Stimulated activated CD8-positive, alpha-beta memory T cell treated with anti-CD3 and anti-CD28 coated beads, Interleukin-4, amount 100 ng/mL, for 4 hours (primary cell): ENCODE measurements around the gene NBAS.
A peak's percentile ranks its signal among the peaks of the same experiment; 100 is the strongest.
"Not testable (repeated sequence)": the region's sequence is repeated elsewhere in the genome, so short reads cannot be mapped to it uniquely, and the experiment has no call there.

Experiments used
- DNase-seq, 2 donors: peaks; one replicate each; pipeline ENCODE4 v3.0.0-alpha.2; 2020; ENCODE audit warnings: low read depth in 2 of 2, low spot score in 1 of 2

The NBAS gene

DNA sequence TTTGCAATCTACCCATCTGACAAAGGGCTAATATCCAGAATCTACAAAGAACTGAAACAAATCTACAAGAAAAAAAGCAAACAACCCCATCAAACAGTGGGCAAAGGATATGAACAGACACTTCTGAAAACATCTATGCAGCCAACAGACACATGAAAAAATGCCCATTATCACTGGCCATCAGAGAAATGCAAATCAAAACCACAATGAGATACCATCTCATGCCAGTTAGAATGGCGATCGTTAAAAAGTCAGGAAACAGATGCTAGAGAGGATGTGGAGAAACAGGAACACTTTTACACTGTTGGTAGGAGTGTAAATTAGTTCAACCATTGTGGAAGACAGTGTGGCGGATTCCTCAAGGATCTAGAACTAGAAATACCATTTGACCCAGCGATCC is 239.7 kb downstream of the NBAS start:
- not testable (repeated sequence) for DNase-seq

DNA sequence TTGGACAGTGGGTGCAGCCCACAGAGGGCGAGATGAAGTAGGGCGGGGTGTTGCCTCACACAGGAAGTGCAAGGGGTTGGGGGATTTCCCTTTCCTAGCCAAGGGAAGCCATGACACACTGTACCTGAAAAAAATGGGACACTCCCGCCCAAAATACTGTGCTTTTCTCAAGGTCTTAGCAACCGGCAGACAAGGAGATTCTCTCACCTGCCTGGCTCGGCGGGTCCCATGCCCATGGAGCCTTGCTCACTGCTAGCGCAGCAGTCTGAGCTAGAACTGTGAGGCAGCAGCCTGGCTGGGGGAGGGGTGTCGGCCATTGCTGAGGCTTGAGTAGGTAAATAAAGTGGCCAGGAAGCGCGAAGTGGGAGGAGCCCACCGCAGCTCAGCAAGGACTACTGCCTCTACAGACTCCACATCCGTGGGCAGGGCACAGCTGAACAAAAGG is 244.7 kb downstream of the NBAS start:
- DNase-seq: peak; percentile 3 to 13

DNA sequence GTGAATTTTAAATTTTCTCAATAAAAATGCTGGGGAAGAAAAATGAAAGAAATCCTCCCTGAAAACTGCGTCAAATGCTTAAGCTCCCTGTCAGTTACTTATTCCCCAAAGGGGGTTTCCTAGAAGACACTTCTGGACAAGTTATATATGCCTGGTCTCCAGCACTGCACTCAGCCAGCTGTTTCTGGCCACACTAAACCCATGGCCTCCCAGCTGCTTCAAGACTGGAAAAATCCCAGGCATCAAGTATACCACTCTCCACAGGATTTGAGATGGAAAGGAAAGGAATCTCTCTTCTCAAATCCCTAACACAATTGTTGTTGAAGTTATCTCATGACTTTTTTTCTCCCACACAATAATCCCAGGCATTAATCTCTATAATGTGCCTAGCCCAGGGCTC is 245.7 kb downstream of the NBAS start:
- DNase-seq: no peak

DNA sequence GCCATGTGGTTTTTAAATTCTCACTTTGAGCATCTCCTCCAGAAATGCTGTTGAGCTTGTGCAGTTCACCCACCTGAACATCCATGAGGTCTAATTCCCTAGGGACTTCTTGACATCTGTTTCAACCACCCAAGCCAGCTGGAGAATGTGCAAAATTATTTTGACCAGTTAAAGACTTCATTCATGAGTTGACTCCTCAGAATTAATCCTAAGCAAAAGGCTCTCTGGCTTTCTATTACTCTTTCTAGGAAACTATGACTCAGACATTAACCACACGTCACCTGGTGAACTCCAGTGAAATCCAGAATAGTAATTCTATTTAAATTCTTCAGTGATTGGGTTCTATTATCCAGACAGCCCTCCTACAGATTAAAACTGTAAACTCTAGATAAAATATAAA is 247.5 kb downstream of the NBAS start:
- no peak for DNase-seq

DNA sequence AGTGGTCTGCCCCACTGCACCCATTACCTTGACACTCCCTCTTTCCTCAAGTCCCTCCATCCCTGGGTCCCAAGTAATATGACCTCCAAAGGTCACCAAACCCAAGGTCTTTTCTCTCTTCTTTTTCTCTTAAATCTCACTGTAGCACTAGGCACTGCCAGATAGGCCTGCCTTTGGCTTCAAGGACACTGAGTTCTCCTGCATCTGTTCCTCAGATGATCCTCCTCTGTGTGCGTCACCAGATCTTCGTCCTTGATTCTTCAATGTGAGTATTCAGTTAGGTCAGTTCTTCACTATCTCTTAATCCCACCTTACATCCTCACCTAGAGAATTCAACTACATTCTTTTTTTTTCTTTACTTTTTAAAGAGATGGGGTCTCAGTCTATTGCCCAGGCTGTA is 249.2 kb downstream of the NBAS start:
- no peak for DNase-seq

DNA sequence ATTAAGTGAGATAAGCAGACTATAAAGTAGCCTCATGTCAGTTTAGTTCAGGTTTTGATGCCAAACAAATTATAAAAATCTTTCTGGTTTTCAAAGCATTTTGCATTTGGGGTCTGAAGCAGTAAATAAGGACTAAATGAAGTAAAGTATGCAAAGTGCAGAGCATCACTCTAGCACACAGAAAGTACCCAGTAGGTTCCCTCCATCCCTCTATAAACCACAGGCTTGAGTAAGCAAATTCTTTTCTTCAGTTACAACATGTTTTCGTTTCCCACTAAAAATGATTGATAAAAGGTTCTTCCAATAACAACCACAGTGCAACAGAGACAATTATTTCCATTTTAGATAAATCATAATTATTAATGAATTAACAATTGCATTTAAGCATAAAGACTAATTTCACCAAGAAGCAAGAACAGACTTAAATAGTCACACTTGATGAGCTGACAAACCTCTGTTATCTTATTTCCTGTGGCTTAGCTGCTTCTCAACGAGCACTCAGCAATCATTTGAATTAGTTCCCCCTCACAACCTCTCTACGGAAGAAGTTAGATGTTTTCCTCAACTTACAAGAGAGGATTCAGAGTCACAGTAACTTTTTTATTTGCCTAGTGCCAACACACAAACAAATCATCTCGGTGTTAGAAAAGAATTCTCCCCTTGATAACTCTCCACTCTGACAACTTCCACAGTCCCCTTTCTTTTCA is 249.8 kb downstream of the NBAS start:
- DNase-seq: no peak

DNA sequence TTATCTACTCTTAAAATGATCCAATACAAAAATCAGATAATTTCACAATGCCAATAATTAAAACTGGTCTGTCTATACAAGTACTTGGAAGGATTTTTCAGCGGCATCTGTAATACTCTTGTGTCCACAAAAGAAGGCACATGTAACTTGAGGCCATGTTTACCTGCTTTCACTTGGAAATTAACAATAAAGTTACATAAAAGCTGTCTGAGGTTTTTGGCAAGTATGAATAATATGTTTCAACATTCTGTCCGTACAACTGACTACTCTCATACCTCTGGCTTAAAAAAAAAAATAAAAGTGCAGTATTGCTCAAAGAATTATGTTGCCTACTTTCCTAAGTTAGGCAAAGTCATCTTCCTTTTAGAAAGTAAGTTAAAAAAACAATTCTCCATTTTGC is 253.6 kb downstream of the NBAS start:
- no peak for DNase-seq

DNA sequence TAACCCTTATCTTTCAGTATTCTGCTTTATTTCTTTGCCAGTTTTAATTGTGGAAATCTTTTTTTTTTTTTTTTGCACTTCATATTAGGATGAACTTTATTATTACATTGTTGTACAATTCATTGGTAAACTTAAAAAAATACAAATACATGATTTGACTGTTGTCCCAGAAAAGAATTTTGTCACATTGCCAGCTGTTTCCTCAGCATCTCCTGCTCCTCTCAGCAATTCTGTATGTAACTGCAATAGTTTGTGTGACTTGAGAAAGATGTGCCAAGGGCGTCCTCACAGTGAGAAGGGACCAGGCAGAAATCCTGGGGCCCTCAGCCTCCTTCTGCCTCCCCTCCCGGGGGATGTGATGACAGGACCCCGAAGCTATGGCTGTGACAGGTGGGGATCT is 254.4 kb downstream of the NBAS start:
- DNase-seq: no peak

DNA sequence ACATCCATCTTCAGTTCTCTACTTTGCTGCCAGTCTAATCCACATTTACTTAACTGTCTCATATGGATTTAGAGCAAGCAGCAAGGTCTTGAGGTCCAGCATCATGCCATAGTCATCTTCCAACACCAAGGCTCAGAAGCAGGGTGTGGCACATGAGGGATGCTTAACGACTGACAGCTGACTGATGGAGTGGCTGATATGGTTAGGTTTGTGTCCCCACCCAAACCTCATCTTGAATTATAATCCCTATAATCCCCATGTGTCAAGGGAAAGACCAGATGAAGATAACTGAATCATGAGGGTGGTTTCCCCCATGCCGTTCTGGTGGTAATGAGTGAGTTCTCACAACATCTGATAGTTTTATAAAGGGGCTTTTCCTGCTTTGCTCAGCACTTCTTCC is 257.3 kb downstream of the NBAS start:
- no peak for DNase-seq

DNA sequence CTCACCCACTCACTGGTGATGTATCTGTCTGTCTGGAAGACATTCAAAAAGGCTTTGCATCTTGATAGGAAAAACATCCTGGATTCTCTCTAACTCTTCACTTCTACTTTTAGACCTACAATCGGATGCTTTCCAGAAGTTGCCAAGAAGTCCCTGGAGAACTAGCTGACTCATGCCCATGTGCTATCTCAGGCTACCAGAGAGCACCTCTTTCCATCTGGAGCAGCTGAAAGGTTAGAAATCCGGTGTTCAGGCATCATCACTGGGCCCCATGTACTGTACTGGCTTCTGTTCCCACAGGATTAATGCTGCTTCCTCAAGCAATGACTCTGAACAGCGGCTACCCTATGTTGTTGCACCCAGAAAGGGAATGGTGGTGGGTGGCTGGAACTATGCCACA is 259.0 kb downstream of the NBAS start:
- DNase-seq: no peak

DNA sequence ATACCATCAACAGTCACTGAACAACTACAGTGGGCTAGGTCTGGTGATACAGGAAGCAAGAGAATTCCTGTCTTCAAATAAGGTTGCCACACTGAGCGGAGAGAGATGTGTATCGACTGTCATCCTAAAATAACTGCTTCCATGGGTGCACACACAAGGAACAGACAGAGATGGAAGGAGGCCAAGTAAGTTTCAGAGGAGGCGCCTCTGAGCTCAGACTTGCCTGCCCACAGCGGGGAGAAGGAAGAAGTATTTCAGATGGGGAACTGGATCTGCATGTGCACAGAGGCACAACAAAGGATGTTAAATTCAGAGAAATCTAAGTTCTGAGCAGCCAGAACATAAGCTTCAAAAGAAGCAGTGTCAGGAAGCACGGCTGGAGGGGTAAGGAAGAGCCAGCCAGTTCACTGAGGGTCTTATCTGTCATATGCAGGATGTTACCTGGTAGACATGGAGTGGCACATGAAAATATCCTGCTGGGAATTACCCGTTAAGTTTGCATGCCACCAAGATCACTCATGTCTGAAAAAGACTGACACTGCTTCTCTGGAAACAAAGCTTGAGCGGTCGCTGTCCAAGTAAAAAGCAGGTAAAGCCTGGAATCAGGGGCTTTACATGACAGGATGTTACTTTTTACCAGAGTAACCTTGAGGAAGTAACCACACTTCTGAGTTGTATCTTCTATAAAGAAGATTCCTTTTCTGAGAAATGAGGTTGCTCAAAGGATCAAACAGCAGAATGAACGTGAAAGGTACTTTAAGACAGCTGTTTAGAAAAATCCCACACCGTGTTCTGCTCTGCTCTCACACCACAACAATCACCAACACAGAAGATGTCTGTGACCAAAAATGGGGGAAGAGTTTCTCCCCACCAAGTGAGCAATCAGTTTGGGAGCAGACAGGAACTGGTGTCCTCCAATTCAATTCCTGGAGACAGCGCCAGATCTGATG is 260.2 kb downstream of the NBAS start:
- no peak for DNase-seq

DNA sequence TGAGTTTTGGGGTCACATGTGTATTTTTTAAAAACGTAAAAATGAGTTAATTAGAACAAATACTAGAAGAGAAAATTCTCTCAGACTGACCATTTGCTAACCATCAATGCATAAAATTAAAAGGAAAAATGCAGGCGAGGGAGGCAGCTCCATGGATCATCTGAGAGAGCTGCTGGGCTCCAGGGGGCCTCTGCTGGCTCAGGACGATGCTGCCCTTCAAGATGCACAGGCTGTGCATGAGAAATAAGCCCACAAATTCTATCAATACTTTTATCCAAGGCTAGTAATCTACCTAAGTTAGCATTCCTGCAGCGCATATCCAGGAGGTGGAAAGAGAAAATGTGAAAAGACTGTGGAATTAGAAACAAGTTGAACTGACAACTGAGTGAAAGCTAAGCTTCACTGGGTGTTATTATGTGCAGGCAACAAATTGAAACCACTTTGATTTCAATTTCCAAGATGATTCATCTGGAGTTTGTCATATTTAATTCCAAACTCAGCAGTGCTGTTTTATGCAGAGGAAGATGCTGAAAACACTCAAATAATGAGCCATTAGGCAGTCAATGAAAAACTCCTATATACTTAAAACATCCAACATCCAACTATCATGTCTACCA is 261.1 kb downstream of the NBAS start:
- no peak for DNase-seq

DNA sequence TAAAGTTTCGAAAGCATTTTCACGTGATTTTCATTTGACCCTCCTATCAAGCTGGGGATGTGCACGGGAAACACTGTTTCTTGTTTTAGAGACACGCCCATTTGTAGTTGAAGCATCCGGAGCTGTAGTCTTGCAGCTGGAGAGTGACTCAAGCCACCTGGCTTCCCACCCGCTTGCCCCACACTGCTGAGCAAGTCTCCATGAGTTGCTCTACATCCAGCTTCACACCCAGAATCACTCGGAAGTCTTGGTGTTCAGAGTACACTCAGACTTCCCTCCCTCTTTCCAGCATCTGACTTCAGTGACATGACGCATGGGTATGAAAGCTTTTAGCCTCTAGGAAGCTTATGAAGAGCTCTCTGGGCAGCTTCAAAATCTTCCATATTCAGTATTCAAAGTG is 262.4 kb downstream of the NBAS start:
- DNase-seq: no peak

DNA sequence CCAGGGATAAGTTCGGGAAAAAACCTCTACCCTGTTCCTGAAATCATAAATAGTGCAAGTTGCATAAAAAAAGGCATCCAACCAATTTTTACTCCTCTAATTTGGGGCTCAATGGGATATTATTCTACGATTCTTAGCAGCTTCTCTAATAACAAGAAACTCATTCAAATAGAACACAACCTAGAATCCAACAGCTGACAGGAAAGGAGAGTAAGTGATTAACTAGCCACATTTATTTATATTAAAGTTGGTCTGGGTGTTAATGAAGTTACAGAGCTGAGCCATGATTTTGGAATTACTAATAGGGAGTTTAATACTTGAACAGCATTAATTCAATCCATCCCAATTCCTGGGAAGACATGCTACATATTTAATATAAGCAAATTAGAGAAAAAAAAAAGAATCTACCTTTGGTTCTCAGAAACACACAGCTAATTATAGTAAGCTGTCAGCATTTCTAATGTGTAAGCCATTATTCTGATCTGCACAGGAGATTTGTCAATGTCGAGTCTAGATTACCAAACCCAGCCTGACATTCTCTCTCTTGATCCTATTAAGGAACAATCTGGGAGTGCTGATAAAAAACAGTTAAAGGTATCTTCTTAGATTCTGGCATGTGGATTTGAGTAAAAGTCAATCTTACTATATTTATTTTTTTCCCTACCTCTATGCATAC is 267.7 kb downstream of the NBAS start:
- no peak for DNase-seq

DNA sequence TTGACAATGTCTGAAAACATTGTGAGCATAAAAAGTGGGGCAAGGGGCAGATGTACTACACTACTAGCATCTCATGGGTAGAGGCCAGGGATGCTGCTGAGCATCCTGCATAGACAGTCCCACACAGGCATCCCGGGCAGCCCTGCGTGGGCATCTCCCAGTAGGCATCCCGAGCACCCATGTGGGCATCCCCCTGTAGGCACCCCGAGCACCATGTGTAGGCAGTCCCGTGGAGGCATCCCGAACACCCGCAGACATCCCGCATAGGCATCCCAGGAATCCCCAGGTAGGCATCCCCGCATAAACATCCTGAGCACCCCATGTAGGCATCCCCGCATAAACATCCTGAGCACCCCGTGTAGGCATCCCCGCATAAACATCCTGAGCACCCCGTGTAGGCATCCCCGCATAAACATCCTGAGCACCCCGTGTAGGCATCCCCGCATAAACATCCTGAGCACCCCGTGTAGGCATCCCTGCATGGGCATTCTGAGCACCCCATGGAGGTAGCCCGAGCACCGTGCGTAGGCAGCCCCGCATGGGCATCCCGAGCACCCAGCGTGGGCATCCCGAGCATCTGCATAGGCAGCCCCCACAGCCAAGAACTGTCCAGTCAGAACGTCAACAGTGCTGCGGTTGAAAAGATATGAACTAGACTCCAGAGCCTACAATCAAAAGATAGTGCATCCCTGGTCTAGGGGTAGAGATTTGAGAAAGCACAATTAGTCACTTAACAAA is 273.5 kb downstream of the NBAS start:
- no peak for DNase-seq

DNA sequence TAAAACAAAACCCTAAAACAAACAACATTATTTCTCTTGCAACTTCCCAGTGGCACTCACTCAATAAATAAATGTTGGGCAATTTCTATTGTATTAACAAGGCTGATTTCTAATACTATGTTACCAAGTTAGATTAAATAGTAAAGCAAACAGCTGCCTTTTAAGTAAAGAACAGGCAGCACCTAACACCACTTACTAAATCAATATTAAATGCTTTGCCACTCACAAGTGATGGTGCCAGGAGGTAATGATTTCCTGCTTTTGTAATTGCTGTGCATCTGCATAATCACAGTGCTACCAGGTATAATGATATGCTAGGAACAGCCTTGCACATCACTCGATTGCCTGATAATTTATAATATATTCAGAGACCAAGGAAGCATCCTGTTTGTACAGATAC is 276.5 kb downstream of the NBAS start:
- DNase-seq: no peak

DNA sequence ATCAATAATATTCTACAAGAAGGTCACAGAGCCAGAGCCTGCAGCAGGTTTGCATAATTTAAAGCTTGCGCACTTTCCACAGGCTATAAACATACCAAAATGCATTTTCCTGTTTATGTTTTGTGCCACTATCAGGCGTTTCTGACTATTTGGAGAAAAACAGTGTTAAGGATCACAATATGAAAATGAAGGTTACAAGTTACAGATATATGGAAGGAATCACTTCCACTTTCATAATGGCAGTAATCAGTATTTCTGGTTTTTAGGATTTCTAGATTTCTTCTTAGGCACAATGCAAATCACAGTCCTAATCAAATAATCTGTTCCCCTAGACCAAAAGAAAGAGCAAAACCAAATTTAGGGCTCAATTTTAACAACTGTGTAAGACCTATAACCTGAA is 279.5 kb downstream of the NBAS start:
- DNase-seq: no peak

DNA sequence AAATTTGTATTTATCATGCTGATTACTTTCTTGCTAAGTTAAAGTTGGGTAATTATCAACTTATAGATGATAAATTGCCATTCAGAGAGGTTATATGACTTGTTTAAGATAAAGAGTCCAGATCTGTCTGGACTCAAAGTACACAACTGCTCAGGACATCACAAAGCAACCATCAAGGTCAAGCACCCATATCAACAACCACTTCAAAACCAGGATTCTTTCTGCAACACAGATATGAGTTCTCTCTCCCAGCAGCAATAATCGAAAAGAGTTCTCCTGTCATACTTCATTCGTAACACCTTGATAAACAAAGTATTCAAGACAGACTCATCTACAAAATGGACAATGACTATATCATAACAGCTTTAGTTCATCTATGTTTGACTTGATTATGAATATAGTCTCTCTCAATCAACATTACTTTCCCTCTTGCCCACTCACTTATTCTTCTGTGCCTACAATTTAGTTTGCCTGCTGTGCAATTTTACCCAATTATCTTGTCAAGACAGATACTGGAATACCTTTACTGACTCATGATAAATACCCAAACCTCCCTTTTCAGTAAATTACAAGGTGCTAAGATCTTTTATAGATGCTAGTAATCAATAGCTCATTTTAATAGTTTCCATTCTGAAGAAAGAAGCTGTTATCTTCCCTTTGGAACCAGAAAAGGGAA is 281.8 kb downstream of the NBAS start:
- no peak for DNase-seq

DNA sequence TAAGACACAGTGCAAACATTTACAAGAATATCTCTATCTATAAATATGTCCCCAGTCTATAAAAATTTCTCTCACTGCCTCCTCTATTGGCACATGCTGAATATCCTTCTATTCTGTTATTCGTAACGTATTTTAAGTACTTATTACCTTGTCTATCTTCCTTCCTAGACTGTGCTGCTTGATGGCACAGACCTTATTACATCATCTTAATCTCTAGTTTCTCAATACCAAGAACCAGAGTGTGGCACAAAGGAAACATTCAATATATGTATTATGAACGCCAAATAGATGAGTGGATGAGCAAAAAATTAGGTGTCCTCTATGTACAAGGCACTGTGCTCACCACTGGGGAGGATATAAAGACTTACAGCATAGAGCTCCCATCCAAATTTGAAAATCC is 282.8 kb downstream of the NBAS start:
- DNase-seq: no peak

DNA sequence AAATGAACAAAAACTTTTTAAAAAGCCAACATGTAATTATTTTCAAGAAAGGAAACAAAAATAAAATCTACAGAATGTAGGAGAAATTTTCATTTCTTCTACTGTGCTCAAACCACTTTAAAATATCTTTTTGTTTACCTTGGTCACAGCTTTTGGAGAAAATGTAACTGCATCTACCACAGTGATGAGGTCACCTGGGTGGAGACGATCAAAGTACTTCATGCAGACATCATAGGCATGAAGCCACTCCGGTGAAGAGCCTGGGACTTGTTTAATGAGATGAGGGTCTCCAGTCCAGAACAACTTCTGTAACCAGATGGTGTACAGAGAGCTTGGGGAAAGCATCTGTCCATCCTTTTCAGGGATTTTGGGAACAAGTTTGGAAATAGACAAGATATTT is 285.8 kb downstream of the NBAS start:
- DNase-seq: no peak
